Lower leg skin (tissue), 3 donors: ENCODE data around the gene DIAPH1.

Experiments used
- CTCF ChIP-seq, 3 donors: fragments of 450-650 bp; IDR thresholded peaks; one replicate each; pipeline ENCODE4 v1.5.1; 2016; ENCODE audit warnings: antibody characterized with exemption in 3 of 3, mild to moderate bottlenecking in 3 of 3, moderate library complexity in 2 of 3
- POLR2A ChIP-seq, 2 donors: fragments of 450-650 bp; IDR thresholded peaks; one replicate each; pipeline ENCODE4 v1.6.1; 2016 to 2017; ENCODE audit warnings: antibody characterized with exemption in 2 of 2, mild to moderate bottlenecking in 1 of 2, moderate library complexity in 1 of 2

DNA sequence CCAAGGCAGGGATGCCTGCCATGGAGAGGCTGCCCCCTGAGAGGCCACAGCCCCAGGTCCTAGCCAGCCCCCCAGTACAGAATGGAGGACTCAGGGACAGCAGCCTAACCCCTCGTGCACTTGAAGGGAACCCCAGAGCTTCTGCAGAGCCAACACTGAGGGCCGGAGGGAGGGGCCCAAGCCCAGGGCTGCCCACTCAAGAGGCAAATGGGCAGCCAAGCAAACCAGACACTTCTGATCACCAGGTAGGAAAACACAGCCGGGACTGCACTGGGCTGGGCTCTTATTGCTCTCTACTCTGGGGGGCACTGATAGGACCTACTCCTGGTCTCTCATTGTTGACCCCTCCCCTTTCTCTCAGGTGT is 21.2 kb upstream of the DIAPH1 start:
- TF ChIP-seq CTCF (IDR thresholded peaks at IDR 0.05) (no peak), POLR2A (IDR thresholded peaks at IDR 0.05) (no peak)
